HL-60 (cell line): ENCODE results near the gene RAMACL.

Experiments
- DNase-seq, 2 experiments: peaks; one replicate each; pipeline ENCODE4 v3.0.0-alpha.2; 2010 to 2020; ENCODE audit warnings: low read depth in 1 of 2, low spot score in 1 of 2
- H3K27ac ChIP-seq: fragments of 250-450 bp; sonication (Bioruptor Pico); replicated peaks from 2 replicates; pipeline ENCODE4 v1.5.1; 2020; ENCODE audit warnings: mild to moderate bottlenecking, moderate library complexity
- H3K27me3 ChIP-seq: fragments of 250-450 bp; sonication (Bioruptor Pico); 2 replicates; pipeline ENCODE4 v1.5.1; 2021; ENCODE audit warnings: mild to moderate bottlenecking, moderate library complexity; ENCODE audit not compliant: insufficient read depth, poor library complexity, severe bottlenecking
- H3K4me3 ChIP-seq: replicated peaks from 2 replicates; pipeline ENCODE4 v1.5.1; 2011; ENCODE audit warnings: mild to moderate bottlenecking, control low read depth, low read length; ENCODE audit not compliant: insufficient read depth
- GABPA ChIP-seq: IDR thresholded peaks from 2 replicates; pipeline ENCODE4 v1.6.1; 2012; ENCODE audit warnings: low read depth
- POLR2AphosphoS5 ChIP-seq: IDR thresholded peaks from 2 replicates; pipeline ENCODE4 v1.6.1; 2012; ENCODE audit warnings: low read depth
- SPI1 ChIP-seq: IDR thresholded peaks from 2 replicates; pipeline ENCODE4 v1.6.1; 2012; ENCODE audit warnings: low read depth, mild to moderate bottlenecking, borderline replicate concordance
- TF ChIP-seq, protein P1 (sequence below): IDR thresholded peaks from 2 replicates; pipeline ENCODE4 v1.6.1; 2012; ENCODE audit warnings: low read depth; ENCODE audit not compliant: insufficient replicate concordance
- TF ChIP-seq, protein P2 (sequence below): IDR thresholded peaks from one replicate; pipeline ENCODE4 v1.5.1; 2011; ENCODE audit warnings: low read length, control low read depth, inconsistent platforms; ENCODE audit not compliant: insufficient read depth

Gene RAMACL

DNA sequence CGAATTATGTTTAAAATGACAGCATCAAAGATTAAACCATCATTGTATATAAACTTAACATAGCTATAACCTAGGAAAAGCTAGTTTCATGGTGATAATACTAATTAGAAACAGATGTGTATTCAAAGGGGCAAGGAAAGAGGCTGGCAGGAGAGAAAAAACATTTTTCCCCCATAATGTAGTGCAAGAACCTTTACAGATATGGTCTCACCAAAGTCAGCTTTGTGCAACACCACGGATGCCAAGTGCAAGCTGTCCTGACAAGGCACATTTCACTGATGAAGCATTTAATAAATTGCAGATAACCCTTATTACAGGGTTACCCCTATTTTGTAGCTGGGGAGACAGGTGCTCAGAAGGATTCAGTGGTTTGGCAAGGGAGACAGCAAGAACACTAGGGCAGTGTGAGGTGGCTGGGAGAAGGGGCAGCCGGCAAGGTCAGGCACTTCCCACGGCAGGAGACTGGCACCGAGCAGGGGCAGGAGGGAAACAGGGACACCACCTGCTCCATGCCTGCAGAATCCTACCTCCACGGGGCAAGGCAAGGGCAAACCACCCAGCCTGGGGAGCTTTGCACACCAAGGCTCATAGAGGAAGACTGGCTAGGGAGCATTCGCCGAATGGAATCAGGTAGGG, 34.1 kb upstream of the RAMACL start:
- H3K27me3 ChIP-seq, result no peaks in the 10 kb centered on the region
- no peak overlapping the region for H3K27ac ChIP-seq
- DNase-seq, result no peak
- TF ChIP-seq, protein P1, sequence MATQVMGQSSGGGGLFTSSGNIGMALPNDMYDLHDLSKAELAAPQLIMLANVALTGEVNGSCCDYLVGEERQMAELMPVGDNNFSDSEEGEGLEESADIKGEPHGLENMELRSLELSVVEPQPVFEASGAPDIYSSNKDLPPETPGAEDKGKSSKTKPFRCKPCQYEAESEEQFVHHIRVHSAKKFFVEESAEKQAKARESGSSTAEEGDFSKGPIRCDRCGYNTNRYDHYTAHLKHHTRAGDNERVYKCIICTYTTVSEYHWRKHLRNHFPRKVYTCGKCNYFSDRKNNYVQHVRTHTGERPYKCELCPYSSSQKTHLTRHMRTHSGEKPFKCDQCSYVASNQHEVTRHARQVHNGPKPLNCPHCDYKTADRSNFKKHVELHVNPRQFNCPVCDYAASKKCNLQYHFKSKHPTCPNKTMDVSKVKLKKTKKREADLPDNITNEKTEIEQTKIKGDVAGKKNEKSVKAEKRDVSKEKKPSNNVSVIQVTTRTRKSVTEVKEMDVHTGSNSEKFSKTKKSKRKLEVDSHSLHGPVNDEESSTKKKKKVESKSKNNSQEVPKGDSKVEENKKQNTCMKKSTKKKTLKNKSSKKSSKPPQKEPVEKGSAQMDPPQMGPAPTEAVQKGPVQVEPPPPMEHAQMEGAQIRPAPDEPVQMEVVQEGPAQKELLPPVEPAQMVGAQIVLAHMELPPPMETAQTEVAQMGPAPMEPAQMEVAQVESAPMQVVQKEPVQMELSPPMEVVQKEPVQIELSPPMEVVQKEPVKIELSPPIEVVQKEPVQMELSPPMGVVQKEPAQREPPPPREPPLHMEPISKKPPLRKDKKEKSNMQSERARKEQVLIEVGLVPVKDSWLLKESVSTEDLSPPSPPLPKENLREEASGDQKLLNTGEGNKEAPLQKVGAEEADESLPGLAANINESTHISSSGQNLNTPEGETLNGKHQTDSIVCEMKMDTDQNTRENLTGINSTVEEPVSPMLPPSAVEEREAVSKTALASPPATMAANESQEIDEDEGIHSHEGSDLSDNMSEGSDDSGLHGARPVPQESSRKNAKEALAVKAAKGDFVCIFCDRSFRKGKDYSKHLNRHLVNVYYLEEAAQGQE, result no peak
- no peak for TF ChIP-seq SPI1
- no peak for TF ChIP-seq GABPA
- TF ChIP-seq POLR2AphosphoS5, result no peak
- TF ChIP-seq, protein P2, sequence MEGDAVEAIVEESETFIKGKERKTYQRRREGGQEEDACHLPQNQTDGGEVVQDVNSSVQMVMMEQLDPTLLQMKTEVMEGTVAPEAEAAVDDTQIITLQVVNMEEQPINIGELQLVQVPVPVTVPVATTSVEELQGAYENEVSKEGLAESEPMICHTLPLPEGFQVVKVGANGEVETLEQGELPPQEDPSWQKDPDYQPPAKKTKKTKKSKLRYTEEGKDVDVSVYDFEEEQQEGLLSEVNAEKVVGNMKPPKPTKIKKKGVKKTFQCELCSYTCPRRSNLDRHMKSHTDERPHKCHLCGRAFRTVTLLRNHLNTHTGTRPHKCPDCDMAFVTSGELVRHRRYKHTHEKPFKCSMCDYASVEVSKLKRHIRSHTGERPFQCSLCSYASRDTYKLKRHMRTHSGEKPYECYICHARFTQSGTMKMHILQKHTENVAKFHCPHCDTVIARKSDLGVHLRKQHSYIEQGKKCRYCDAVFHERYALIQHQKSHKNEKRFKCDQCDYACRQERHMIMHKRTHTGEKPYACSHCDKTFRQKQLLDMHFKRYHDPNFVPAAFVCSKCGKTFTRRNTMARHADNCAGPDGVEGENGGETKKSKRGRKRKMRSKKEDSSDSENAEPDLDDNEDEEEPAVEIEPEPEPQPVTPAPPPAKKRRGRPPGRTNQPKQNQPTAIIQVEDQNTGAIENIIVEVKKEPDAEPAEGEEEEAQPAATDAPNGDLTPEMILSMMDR, result no peak
- no peak overlapping the region for H3K4me3 ChIP-seq

DNA sequence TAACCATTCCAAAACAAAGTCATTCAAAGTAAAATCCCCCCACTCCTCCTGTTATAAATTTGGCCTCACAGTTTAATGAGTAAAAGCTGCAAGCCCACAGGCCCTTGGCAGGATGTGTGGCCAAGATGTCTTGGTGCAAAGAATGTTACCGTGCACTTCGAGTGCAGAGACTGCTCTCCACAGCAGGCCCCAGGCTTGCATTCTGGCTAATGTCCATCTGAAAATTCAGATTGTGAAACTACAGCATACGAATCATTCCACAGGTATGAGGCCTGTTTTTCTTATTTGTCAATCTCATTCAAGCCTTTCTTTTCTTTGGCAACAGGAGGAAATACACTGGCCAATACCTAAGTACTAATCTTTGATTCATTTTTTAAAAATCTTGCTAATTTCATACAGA, 33.4 kb upstream of the RAMACL start:
- H3K27ac ChIP-seq, result no peak overlapping the region
- H3K4me3 ChIP-seq, result no peak overlapping the region
- no peak for TF ChIP-seq SPI1
- no peak for TF ChIP-seq GABPA
- TF ChIP-seq, protein P2, result no peak
- TF ChIP-seq, protein P1, result no peak
- no peak for TF ChIP-seq POLR2AphosphoS5
- DNase-seq, result no peak
- H3K27me3 ChIP-seq, result no peaks in the 10 kb centered on the region

DNA sequence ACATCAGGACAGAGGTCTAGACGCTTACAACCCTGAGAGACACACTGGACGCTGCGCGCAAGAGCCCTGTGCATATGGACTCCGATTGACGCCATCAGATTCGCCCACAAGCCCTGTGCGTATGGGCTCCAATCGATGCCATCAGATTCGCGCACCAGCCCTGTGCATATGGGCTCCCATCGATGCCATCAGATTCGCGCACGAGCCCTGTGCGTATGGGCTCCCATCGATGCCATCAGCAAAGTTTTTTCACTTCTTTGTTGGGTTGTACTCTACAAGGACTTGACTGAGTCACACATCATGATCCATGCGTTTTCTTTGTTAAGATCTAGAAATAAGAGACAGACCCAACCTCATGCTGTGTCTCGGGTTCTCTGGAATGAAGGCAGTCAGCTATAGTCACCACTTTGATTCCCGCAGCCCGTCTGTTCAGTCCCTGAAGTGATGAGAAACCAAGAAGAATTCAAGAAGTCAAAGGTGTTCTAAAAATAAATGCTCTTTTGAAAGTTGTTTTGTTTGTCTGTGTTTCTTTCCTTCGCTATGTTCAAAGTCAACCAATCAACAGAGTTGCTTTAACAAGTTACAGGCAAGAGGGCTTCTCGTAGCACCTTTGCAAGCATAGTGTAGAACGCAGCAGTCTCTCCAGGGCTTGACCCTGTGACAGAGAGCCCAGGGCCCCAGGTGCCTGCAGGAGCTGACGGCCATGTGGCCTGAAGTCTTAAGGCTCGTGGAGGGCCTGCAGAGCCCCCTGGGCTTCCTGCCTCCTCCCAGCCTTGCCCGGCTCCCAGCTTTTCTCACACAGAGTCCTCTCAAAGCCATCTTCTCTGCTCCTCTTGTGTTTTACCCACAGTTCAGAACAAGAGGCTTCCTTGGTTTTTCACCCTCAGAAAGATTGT, 32.6 kb upstream of the RAMACL start:
- Histone ChIP-seq H3K27me3 (no peaks in the 10 kb centered on the region), H3K4me3 (no peak overlapping the region), H3K27ac (no peak overlapping the region)
- TF ChIP-seq, protein P2, result no peak
- no peak for TF ChIP-seq POLR2AphosphoS5
- no peak for TF ChIP-seq GABPA
- TF ChIP-seq, protein P1, result no peak
- no peak for TF ChIP-seq SPI1
- no peak for DNase-seq
